ENCODE measurements around the gene GUCY1A1. TPM values are rescaled to one million over a fixed set of nuclear protein-coding genes. Genes with fewer than 3 reads are reported as not detected.
A peak's percentile ranks its signal among the peaks of the same experiment; 100 is the strongest.

The GUCY1A1 gene
- total RNA-seq, 1 experiment from 2014 or later, result not detected

DNA sequence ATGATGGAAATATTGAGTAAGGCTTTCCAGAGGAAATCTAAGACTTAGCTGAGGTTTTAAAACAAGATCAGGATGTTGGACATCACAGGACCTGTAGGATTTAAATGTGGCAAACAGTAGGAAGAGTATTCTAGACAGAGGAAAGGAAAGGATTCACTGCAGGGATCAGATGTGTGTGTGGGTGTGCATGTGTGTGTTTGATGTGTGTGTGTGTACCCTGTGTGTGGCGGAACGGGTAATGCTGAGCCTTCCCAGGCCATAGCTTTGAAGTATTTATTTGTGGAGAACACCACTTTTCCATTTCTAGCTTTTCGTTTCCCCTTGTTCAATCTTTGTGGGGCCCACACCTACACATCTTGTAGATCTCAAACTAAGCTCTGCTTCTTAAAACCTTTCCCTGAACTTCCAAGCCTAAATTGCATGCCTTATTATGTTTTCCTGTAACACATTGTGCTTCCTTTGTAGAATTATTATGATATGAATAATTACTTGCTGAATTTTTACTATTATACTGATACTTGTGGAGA is 6.9 kb downstream of the GUCY1A1 start:
- ChIA-PET POLR2A (no interaction called here), CTCF (no interaction called here)
- TF ChIP-seq, protein P1, sequence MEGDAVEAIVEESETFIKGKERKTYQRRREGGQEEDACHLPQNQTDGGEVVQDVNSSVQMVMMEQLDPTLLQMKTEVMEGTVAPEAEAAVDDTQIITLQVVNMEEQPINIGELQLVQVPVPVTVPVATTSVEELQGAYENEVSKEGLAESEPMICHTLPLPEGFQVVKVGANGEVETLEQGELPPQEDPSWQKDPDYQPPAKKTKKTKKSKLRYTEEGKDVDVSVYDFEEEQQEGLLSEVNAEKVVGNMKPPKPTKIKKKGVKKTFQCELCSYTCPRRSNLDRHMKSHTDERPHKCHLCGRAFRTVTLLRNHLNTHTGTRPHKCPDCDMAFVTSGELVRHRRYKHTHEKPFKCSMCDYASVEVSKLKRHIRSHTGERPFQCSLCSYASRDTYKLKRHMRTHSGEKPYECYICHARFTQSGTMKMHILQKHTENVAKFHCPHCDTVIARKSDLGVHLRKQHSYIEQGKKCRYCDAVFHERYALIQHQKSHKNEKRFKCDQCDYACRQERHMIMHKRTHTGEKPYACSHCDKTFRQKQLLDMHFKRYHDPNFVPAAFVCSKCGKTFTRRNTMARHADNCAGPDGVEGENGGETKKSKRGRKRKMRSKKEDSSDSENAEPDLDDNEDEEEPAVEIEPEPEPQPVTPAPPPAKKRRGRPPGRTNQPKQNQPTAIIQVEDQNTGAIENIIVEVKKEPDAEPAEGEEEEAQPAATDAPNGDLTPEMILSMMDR (IDR thresholded peaks at IDR 0.05; ENCODE audit: unreplicated experiment), result no peak
- Mint-ChIP-seq H3K36me3 (ENCODE audit: insufficient read depth, unreplicated experiment) (no peaks in the 10 kb centered on the region), H3K4me3 (ENCODE audit: unreplicated experiment) (no peak overlapping the region), H3K27me3 (ENCODE audit: insufficient read depth, unreplicated experiment) (no peaks in the 10 kb centered on the region), H3K4me1 (ENCODE audit: insufficient read depth, unreplicated experiment) (peaks cover 12% of the 10 kb centered on the region), H3K9me3 (ENCODE audit: unreplicated experiment) (no peaks in the 10 kb centered on the region), H3K27ac (ENCODE audit: low read depth, unreplicated experiment) (no peak overlapping the region)
- intact Hi-C loops (cut with micrococcal nuclease), result no loop called here
- no TSS peak for BruUV-seq (replicated peaks)
- DNase-seq (ENCODE audit: unreplicated experiment), result no peak

DNA sequence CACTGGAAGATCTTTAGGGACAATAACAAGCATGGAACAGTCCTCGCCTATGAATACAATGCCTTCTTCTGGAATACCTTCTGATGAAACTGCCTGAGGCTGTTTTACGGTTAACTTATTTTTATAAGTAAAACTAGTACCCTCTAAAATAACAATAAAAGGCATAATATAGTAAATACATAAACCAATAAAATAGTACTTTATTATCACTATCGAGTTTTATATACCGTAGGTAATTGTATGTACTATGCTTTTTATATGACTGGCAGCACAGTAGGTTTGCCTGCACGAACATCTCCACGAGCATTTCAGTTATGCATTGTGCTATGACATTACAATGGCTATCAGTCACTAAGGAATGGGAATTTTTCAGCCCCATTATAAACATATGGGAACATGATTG is 8.0 kb downstream of the GUCY1A1 start:
- H3K4me3 Mint-ChIP-seq (ENCODE audit: unreplicated experiment), result no peak overlapping the region
- intact Hi-C loops (cut with micrococcal nuclease), result no loop called here
- BruUV-seq (replicated peaks), result no TSS peak
- DNase-seq (ENCODE audit: unreplicated experiment), result no peak
- no peaks in the 10 kb centered on the region for H3K36me3 Mint-ChIP-seq (ENCODE audit: insufficient read depth, unreplicated experiment)
- no peaks in the 10 kb centered on the region for H3K27me3 Mint-ChIP-seq (ENCODE audit: insufficient read depth, unreplicated experiment)
- POLR2A ChIA-PET, result interaction anchor here (0.9 kb wide), 1 partner anchor 8 kb away, joined by 3 read pairs; the partner anchor contains the start of gene GUCY1A1
- H3K27ac Mint-ChIP-seq (ENCODE audit: low read depth, unreplicated experiment), result no peak overlapping the region
- TF ChIP-seq, protein P1 (IDR thresholded peaks at IDR 0.05; ENCODE audit: unreplicated experiment), result no peak
- H3K4me1 Mint-ChIP-seq (ENCODE audit: insufficient read depth, unreplicated experiment), result peaks cover 12% of the 10 kb centered on the region
- CTCF ChIA-PET, result no interaction called here
- no peaks in the 10 kb centered on the region for H3K9me3 Mint-ChIP-seq (ENCODE audit: unreplicated experiment)

DNA sequence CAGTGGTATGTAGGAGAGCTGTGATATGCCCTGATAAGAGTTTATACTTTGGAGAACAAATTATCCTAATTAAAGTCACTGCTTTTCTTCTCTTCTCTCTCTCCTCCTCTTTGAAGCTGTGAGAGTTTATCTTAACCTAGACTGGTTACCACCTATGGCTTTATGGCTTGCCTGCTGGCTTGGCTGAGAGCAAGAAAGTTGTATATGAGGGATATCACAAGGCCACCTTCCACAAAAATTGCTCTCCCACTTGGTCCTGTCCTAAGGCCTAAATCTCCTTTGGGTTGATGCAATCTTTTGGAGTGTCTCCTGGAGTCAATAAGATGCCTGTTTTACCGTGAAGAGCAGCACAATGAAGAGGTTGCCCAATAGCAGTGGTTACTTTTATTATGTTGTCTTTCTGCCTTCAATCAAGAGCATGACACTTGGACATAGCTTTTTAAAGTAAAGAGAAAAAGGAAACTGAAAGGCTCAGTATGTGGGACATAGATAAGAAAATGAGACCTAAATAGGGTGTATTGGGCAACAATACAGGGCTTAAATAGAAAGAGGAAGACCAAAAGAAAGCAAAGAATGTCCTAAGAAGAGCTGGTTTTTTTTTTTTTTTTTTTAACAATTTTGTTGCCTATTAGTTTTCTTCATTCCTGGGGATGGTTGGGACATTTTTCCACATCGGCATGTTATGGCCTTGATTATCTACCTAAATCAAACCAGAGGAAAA is 9.2 kb downstream of the GUCY1A1 start:
- Mint-ChIP-seq H3K27ac (ENCODE audit: low read depth, unreplicated experiment) (no peak overlapping the region), H3K4me3 (ENCODE audit: unreplicated experiment) (no peak overlapping the region), H3K9me3 (ENCODE audit: unreplicated experiment) (no peaks in the 10 kb centered on the region), H3K27me3 (ENCODE audit: insufficient read depth, unreplicated experiment) (no peaks in the 10 kb centered on the region), H3K36me3 (ENCODE audit: insufficient read depth, unreplicated experiment) (no peaks in the 10 kb centered on the region), H3K4me1 (ENCODE audit: insufficient read depth, unreplicated experiment) (peaks cover 12% of the 10 kb centered on the region)
- ChIA-PET CTCF (interaction anchor here (0.6 to 1.0 kb wide), 3 partner anchors 82 to 853 kb away, joined by 3 read pairs; no protein-coding TSS in a partner anchor), POLR2A (interaction anchor here (0.9 kb wide), 1 partner anchor 9 kb away, joined by 3 read pairs; the partner anchor contains the start of gene GUCY1A1)
- DNase-seq (ENCODE audit: unreplicated experiment), result peak; percentile 38
- TF ChIP-seq, protein P1 (IDR thresholded peaks at IDR 0.05; ENCODE audit: unreplicated experiment), result no peak
- BruUV-seq (replicated peaks), result no TSS peak
- intact Hi-C loops (cut with micrococcal nuclease), result no loop called here

DNA sequence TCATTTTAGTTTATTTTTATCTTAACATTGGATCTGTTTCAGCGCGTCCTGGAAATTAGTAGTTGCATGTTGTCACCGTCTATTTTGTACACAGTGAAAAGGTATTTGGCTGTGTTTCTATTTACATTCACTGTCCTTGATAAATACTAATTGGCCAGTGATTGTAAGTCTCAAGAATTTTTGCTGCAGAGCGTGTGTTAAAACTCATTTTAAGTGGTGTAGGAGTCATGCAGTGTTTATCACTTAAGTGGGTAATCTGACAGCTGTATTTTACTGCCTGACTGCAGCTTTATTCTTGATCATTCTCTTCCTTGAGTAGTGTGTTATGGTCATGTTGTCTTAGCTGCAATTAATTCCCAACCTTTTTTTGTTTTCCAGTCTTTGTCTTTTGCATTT is 9.8 kb downstream of the GUCY1A1 start:
- BruUV-seq (replicated peaks), result no TSS peak
- H3K9me3 Mint-ChIP-seq (ENCODE audit: unreplicated experiment), result no peaks in the 10 kb centered on the region
- DNase-seq (ENCODE audit: unreplicated experiment), result no peak
- peaks cover 12% of the 10 kb centered on the region for H3K4me1 Mint-ChIP-seq (ENCODE audit: insufficient read depth, unreplicated experiment)
- intact Hi-C loops (cut with micrococcal nuclease), result no loop called here
- CTCF ChIA-PET, result interaction anchor here (0.6 to 1.0 kb wide), 4 partner anchors 25 to 854 kb away, joined by 3 to 6 read pairs (median 3); no protein-coding TSS in a partner anchor
- no peak overlapping the region for H3K4me3 Mint-ChIP-seq (ENCODE audit: unreplicated experiment)
- H3K27ac Mint-ChIP-seq (ENCODE audit: low read depth, unreplicated experiment), result no peak overlapping the region
- POLR2A ChIA-PET, result no interaction called here
- no peaks in the 10 kb centered on the region for H3K36me3 Mint-ChIP-seq (ENCODE audit: insufficient read depth, unreplicated experiment)
- TF ChIP-seq, protein P1 (IDR thresholded peaks at IDR 0.05; ENCODE audit: unreplicated experiment), result no peak
- no peaks in the 10 kb centered on the region for H3K27me3 Mint-ChIP-seq (ENCODE audit: insufficient read depth, unreplicated experiment)
